Liver (tissue), 3 donors: ENCODE measurements around the gene NEK8.

Source experiments
- RAD21 ChIP-seq, 2 donors: IDR thresholded peaks; 2 replicates each; pipeline ENCODE4 v1.6.1; 2016; ENCODE audit warnings: antibody characterized with exemption in 2 of 2, mild to moderate bottlenecking in 2 of 2
- TAF1 ChIP-seq: conservative IDR thresholded peaks from 2 replicates; pipeline ENCODE4 v1.6.1; 2016; ENCODE audit warnings: antibody characterized with exemption, mild to moderate bottlenecking
- TF ChIP-seq, protein P1 (sequence below): IDR thresholded peaks from 2 replicates; pipeline ENCODE4 v1.6.1; 2016; ENCODE audit warnings: antibody characterized with exemption
- TF ChIP-seq, protein P2 (sequence below): fragments of 150-350 bp; IDR thresholded peaks from 2 replicates; pipeline ENCODE4 v1.5.1; 2017; ENCODE audit warnings: improper control_type of control experiment, low read depth, low read length; ENCODE audit not compliant: missing input control
- TF ChIP-seq, protein P3 (sequence below): IDR thresholded peaks from 2 replicates; pipeline ENCODE4 v1.6.1; 2016; ENCODE audit warnings: antibody characterized with exemption
- donor health status: healthy.
- donor health status: healthy.

DNA sequence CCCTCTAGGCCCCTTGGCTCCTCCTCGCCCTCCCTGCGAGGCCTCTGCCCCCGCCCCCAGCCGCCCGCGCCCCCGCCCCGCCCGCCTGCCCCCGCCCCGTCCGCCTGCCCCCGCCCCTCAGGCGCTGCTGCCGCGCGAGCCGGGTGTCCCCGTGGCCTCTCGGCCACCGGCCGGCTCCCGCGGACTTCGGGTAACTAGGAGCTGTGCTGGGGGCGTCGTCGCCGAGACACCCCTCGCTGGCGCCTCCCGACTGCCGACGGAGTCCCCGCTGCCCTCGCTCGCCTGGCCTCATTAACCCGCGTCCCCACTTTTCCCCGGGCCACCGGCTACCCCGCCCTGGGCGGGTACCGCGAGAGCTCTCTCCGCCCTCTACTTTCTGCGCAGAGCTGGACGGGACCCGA lies 2.4 kb upstream of the NEK8 start, which contains the start of gene TLCD1:
- TF ChIP-seq, protein P1, sequence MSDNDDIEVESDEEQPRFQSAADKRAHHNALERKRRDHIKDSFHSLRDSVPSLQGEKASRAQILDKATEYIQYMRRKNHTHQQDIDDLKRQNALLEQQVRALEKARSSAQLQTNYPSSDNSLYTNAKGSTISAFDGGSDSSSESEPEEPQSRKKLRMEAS = no peak
- TF ChIP-seq, protein P2, sequence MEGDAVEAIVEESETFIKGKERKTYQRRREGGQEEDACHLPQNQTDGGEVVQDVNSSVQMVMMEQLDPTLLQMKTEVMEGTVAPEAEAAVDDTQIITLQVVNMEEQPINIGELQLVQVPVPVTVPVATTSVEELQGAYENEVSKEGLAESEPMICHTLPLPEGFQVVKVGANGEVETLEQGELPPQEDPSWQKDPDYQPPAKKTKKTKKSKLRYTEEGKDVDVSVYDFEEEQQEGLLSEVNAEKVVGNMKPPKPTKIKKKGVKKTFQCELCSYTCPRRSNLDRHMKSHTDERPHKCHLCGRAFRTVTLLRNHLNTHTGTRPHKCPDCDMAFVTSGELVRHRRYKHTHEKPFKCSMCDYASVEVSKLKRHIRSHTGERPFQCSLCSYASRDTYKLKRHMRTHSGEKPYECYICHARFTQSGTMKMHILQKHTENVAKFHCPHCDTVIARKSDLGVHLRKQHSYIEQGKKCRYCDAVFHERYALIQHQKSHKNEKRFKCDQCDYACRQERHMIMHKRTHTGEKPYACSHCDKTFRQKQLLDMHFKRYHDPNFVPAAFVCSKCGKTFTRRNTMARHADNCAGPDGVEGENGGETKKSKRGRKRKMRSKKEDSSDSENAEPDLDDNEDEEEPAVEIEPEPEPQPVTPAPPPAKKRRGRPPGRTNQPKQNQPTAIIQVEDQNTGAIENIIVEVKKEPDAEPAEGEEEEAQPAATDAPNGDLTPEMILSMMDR = no peak
- TF ChIP-seq RAD21 (IDR thresholded peaks at IDR 0.05) (no peak), TAF1 (no peak)
- TF ChIP-seq, protein P3, sequence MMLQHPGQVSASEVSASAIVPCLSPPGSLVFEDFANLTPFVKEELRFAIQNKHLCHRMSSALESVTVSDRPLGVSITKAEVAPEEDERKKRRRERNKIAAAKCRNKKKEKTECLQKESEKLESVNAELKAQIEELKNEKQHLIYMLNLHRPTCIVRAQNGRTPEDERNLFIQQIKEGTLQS = no peak
